HG03103 (cell line): ENCODE results near the gene CRADD.
"Not testable (repeated sequence)": the region's sequence is repeated elsewhere in the genome, so short reads cannot be mapped to it uniquely, and the experiment has no call there.

ENCODE experiments used
- ATAC-seq: cut with Tn5 transposase; IDR thresholded peaks from one replicate; pipeline ENCODE4 v1.9.1; 2021; ENCODE audit warnings: low read depth; ENCODE audit not compliant: unreplicated experiment

The CRADD gene

DNA sequence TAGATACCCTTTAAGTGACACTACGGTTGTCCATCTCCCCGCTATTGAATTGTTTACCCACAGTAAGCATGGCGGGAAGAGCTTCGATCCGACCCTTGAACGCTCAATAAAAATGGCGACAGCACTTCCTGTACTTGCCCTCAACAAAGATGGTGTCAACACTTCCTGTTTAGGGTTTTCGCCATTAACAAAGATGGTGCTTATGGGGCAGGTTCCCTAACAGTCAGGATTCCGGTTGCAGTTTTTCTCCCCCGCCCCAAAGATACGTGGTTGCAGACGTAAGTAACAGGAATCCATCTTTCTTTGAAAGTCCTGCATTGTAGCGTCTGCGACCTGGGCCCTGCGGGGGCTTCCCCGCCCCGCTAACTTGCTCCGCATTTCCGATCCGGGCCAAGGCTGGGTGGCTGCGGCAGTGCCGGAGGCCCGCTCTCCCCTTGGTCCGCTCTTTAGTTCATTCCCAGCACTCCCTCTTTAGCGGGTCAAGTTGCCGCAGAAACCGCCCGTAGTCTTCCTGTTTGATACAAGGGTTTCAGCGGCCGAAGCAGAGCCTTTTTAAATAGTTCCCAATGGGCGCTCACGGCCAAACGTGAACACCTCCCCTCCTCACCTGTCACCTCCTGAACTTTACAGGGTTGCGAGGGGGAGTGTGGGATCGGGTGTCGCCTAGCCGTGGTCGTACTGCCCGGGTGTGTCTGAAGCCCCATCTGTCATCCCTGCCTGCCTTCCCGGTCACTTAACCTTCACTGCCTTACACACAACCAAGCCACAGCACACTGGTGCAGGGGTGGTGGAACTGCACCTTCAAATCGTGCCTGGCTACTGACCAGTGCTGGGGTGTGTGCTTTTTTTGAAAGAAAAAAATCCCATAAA lies at the start of gene CRADD:
Gene CRADD, plus strand, starts transcription at position 181 of the 870 bp plus-strand sequence.
- ATAC-seq = peak; percentile 84

DNA sequence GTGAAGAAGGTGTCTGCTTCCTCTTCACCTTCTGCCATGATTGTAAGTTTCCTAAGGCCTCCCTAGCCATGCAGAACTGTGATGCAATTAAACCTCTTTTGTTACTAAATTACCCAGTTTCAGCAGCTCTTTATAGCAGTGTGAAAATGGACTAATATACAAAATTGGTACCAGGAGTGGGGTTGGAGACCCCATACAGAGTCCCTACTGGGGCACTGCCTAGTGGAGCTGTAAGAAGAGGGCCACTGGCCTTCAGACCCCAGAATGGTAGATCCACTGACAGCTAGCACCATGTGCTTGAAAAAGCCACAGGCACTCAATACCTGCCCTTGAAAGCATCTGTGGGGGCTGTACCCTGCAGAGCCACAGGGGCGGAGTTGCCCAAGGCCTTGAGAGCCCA lies 44.8 kb upstream of the CRADD start:
- ATAC-seq = no peak

DNA sequence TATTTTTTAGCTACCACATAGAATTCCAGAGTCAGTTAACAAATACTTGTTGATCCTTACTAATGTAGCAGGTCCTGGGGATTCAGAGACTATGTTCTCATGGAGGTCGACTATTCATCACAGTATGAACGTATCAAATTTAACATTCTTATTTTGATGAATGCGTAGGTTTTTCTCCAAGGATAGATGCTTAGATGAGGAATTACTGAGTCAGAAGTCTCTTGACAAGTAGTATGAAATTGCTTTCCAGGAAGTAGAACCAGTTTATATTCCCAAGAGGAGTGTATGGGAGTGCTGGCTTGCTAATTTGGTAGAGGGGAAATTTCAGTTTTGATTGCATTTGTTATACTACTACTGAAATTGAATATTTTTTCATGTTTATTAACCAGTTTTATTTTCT lies 42.8 kb upstream of the CRADD start:
- ATAC-seq = no peak

DNA sequence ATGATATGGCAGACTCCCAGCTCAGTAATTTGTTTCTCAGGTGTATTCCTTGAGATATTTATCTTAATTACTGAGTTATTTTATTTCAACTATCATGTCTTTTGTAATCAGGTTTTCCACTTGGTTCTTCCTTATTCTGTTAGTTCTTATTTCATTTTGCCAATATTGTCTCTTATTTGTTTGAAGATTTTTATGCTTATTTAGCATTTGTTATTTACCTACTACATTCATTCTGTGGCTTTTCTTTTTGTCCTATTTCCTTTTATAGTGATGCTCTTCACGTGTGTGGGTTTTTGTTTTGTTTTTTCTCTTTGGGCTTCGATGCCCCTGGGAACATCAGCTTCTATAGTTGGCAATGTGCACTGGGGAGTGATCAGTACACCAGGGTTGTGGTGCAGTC lies 40.5 kb upstream of the CRADD start:
- no peak for ATAC-seq

DNA sequence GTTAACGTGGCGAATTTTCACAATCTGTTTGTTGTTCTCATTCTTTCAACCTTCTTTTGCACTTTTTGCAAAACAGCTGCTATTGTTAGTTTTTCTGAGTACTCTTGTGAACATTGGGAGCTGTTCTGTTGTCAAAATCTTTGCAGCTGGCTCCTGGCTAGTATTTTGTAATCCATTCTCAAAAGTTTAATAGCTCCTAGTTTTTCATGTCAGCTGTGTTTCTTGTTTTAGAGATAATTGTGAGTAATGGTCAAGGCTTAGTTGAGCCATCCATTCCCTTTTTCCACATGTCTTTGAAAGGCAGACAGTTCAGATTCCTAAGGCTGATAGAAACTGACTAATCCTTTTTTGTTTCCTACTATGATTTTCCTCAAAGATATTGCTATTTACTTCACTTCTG lies 39.1 kb upstream of the CRADD start:
- ATAC-seq = no peak

DNA sequence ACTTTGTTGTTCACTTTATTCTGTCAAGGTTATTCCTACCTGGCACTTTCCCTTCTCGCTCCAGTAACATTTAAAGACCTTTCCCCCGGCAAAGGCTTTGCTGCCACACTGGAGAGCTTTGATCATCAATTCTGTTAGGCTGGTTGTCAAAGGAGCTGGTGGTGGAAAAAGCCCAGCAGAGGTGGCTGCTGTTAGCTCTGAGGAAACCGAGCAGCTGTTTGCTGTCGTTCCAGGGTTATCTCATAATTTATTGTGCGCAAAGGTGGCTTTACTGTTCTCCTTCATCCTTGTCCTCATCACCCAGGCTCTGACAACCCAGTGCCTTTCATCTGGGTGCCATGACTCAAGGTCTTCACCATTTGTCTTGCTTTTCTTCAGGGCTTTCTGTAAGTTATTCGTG lies 38.2 kb upstream of the CRADD start:
- ATAC-seq = no peak

DNA sequence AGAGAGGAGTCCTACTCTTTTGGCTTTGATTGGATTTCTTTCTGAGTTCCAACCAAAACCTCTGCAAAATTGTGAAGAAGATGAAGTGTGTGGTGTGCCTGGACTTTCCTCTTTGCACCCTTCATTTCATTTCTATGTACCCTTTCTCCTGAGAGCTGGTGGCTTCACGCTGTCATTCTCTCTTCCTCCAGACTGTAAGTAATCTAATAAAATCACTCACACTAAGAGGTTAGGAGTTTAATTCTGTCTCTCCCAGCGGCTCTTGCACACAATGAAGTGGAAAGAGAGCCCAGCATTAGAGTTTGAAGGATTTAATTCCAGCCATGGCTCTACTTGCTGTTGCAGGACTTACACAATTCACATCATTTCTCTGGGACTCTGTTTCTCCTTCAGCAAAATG lies 37.8 kb upstream of the CRADD start:
- no peak for ATAC-seq

DNA sequence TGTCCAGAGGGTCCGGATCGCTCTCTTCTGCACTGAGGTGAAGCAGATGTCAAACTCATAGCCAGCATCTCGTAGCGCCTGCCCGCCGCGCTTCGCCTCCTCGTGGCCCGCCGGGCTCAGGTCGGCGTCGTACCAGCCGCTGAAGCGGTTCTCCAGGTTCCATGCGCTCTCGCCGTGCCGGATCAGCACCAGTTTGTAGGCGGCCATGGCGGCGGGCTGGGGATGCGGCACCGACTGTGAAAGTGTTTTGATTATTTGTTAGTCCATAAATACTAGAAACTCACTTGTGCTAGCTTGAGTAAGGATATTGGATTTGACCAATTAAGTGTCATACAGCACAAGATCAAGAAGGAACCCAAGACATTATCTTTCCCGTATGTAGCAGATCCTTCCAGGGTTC lies 35.8 kb upstream of the CRADD start:
- ATAC-seq = not testable (repeated sequence)

DNA sequence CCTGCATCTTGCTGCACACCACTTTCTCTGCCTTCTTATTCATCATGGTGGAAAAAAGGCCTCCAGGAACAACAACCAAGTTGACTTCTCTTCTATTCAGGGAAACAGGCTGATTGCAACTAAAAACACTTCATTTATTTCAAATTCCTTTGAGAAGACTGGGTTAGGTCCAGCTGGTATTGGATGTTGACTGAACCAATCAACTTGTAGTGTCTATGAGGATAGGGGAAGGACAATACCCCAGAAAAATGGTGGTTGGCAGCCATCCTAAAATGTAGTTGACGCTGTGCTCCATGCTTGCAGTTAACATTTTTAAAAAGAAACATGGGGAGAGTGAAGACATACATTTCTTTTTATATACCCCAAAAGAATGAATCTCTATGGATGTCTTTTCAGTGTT lies 34.4 kb upstream of the CRADD start:
- ATAC-seq = no peak

DNA sequence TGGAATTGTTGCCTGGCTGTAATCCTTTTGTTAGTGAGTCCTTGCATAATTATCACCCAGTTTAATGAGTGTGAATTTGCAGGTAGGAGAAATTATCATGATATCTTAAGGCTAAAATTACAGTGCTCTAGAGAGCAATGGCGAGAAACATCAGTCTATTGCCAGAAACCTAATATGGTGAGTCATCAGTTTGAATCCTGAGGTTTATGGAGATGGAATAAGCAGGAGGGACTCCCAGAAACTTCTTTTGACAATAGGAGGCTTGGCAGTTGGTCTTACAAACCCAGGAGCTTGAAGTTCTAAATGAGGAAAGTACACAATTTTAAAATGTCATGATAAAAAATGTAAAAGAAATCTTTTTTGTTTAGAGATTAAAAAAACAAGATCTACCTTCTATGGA lies 31.5 kb upstream of the CRADD start:
- no peak for ATAC-seq

DNA sequence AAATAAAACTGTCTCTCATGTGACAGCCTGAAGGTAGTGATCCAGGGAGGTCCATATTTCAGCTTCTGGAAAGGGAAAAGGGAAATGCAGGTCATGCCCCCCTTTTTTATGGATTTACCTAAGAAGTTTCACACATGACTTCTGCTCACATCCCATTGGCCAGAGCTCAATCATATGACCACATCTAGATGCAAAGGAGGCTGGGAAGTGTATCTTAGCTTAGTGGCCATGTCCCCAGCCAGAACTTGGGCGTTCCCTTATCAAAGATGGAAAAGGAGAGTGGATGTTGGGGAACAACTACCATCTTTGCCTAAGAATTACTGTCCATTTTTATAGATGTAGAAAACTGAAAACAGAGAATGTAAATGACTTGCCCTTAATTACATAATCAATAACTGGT lies 26.5 kb upstream of the CRADD start:
- no peak for ATAC-seq

DNA sequence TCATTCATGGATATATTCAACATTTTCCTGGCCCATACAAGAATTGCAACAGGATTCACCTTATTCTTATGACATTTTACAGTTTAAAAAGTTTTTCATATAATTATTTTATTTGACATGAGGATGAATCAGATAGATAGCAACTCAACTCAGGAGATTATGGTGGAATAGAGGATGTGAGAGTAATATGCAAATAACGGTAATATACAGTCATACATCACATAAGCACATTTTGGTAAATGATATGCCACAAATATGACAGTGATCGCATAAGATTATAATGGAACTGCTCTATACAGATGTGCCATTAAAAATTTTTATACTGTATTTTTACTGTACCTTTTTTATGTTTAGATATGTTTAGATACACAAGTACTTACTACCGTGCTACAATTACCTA lies 24.1 kb upstream of the CRADD start:
- no peak for ATAC-seq

DNA sequence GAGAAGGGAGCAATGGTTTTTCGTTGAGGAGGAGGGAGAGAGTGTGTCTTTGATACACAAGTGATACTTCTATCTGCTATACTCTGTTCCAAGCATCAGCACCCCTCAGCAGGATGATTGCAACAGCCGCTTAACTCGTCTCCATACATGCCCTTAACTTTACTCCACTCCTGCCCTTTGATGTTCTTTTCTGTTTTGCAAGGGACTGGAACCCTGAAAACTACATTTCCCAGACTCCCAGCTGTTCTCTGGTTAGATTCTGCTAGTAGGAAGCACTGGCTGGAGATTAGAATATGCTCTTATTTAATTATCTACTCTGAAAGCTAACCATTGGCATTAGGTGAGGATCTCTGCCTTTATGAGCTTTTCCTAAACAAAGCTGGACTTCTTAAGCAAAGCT lies 23.5 kb upstream of the CRADD start:
- no peak for ATAC-seq

DNA sequence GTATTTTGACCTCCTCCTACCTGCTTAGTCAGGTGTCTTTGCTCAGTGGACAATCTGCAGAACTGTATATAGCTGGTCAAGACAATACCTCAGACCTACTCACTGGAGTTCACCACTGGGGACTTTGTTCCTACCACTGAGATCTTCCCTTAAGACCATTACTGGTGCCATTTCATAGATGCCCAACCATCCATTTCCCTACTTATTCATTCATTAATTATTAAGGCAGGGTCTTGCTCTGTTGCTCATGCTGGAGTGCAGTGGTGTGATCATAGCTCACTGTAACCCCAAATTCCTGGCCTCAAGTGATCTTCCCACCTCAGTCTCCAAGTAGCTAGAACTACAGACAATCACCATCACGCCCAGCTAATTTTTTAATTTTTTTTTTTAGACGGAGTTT lies 22.8 kb upstream of the CRADD start:
- no peak for ATAC-seq

DNA sequence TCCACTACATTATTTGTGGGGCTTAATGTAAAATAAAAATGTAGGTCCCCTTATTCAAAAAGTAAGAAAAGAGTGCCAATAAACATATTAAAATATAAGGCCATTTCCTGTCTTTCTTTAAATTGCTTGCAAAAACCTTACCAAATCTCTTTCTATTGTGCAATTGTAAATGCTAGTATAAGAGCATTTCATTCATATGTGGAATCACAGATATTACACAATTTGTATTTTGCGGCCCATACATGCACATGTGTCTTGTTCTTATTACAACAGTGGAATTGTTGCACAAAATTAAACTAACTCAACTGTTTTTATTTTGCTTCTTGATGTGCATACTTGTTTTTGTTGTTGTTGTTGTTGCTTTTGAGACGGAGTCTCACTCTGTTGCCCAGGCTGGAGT lies 20.1 kb upstream of the CRADD start:
- ATAC-seq = no peak

DNA sequence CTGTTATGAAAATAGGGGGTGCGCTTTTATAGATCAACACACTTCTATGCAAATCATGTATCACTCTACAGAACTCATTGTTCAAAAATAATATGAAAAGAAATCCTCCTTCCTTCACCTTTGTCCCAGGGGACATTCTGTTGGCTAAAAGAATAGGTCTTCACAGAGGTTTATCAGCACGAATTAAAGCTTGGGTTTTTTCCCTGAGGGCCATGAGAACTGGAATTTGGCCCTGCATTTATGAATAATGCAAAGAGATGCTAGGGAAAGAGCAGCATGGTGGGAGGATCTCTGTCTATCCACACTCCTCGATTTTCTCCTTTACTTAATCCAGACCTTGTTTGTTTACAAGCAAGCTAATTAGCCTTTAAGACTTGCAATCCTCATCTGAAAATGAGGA lies 16.2 kb upstream of the CRADD start:
- no peak for ATAC-seq

DNA sequence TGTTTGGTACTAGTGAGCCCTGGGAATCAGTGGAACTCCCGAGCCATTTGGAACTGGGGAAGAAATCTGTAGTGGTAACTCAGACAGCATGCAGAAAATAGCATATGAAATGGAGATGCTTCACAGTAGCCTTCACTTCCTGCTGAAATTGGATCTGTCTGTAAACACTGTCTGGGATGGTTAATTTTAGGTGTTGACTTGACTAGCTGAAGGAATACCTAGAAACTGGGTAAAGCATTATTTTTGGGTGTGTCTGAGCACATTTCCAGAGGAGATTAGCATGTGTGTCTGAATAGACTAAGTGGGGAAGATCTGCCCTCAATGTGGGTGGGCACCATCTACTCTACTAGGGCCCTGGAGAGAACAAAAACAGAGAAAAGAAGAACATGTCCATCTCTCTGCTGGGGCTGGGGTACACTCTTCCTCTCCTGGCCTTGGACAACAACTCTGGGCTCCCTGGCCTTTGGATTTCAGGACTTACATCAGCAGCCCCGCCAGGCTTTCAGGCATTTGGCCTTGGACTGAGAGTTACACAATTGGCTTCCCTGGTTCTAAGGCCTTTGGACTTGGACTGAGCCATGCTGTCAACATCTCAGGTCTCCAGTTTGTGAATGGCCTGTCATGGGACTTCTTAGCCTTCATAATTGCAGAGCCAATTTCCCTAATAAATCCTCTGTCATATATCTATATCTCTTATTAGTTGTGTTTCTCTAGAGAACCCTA lies 14.0 kb upstream of the CRADD start:
- no peak for ATAC-seq

DNA sequence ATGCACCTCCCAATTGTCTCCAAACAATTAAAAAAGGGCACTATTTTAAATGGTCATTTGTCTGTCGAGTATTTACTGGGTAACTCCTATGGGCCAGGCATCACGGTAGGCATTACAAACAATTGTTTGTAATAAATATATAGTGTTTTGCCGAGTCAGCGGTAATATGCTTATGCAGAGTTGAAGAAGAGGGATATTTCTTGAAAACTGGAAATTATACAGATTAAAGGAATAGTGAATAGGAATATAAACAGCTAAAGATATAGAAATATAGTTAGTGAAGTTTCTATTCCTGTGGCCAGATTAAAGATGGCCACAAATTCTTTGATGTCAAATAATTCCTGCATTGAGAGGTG lies 13.5 kb upstream of the CRADD start:
- no peak for ATAC-seq

DNA sequence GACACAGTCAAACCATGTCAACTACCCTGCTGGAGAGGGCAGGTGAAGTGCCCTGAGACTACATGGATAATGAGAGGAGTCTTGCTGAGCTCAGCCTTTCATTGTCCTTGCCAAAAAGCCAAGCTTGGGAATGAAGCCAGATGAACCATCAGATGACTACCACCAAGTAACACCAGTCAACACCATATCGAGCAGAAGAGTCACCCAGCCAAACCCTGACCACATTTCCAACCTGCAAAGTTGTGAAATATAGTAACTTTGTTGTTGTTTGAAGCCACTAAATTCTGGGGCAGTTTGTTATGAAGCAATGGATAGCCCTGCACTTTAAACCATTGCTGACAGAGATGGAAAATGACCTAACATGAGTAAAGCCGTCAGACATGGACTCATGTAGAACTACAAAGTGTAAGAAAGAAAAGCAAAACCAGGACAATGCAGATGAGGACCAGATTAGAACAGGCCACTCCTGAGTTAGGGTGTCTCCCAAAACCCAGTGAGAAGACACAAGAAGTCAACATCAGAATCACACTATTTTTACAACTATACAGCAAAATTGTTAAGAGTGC lies 12.5 kb upstream of the CRADD start:
- no peak for ATAC-seq

DNA sequence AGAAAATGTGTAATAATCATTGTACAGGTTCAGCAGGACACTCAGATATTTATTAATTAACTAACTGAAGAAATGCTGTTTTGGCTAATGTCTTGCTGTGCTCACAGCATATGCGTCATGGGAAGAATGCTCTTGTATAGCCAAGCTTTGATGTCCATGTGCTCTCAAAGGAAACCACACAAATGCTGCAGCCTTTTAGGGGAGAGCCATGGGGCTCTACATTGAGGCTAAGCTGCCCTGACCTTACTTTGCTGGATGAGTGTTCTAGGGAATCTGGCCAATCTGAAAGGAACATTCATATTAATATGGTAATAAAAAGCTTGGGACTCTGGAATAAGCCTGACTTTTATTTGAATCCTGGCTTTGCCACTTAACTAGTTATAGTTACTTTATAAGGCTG lies 9.5 kb upstream of the CRADD start:
- ATAC-seq = no peak

DNA sequence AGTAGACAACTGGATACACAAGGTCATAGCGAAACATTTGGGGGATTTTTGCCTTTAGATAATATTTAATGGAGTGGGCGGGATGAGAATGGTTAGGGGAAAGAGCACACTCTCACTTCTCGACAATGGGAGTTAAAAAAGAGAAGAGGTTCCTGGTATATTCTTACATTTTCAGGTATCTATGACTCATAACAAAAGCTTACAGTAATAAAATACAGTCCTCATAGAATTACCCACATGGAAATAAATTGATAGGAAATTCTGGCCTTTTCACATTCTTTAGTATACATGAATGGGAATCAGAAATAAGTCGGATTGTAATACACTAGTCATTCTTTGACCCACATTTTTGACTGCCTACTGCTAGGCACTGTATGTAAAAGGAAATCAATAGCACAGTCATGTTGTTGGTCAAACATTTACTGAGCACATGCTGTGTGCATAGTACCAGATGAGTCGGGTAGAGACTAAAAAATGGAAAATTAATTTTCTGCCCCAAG lies 8.2 kb upstream of the CRADD start:
- ATAC-seq = no peak

DNA sequence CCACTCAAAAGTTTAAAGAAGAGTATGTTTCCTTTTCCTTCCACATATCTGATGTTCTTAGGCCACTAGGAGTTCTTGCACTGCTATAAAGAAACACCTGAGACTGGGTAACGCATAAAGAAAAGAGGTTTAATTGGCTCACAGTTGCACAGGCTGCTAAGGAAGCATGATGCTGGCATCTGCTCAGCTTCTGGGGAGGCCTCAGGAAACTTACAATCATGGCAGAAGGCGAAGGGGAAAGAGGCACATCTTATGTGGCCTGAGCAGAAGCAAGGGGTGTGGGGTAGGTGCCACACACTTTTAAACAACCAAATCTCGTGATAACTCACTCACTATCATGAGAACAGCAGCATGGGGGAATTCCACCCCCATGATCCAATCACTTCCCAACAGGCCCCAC lies 7.7 kb upstream of the CRADD start:
- no peak for ATAC-seq
